Choroid plexus epithelial cell (primary cell): ENCODE results near the gene TEX12.

Experiments
- DNase-seq: peaks from one replicate; pipeline ENCODE4 v3.0.0-alpha.2; 2010; ENCODE audit warnings: low read depth
- H3K4me3 ChIP-seq: 2 replicates; pipeline ENCODE4 v1.5.1; 2011; ENCODE audit warnings: low read depth, mild to moderate bottlenecking, control low read depth, low read length, moderate library complexity
- TF ChIP-seq, protein P1 (sequence below): conservative IDR thresholded peaks from 2 replicates; pipeline ENCODE4 v1.5.1; 2011; ENCODE audit warnings: low read depth, mild to moderate bottlenecking, control low read depth, inconsistent platforms, low read length, moderate library complexity

Gene TEX12, protein sequence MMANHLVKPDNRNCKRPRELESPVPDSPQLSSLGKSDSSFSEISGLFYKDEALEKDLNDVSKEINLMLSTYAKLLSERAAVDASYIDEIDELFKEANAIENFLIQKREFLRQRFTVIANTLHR

DNA sequence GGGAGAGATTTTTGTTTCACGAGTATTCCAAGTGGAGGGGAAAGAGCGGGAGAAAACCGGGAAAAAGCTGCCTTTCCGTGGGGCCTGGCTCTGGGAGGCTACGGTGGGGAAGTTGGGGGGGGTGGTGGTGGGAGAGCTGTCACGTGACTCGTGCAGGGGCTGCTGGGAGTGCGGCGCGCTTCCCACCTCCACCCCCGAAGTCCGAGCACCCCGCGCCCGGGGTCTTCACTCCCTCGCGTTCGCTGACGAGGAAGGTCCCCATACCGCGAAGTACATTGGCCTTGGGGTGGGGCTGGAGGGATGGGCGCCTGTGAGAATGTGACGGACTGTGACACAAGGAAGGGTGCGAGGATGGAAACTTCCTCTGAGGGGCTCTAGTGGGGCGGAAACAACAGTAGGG lies at the start of gene TEX12:
Gene TEX12 (plus strand): TSS at position 228 of the 400 bp plus-strand sequence. CDS start 1,897 bp downstream, outside the sequence.
- TF ChIP-seq, protein P1, sequence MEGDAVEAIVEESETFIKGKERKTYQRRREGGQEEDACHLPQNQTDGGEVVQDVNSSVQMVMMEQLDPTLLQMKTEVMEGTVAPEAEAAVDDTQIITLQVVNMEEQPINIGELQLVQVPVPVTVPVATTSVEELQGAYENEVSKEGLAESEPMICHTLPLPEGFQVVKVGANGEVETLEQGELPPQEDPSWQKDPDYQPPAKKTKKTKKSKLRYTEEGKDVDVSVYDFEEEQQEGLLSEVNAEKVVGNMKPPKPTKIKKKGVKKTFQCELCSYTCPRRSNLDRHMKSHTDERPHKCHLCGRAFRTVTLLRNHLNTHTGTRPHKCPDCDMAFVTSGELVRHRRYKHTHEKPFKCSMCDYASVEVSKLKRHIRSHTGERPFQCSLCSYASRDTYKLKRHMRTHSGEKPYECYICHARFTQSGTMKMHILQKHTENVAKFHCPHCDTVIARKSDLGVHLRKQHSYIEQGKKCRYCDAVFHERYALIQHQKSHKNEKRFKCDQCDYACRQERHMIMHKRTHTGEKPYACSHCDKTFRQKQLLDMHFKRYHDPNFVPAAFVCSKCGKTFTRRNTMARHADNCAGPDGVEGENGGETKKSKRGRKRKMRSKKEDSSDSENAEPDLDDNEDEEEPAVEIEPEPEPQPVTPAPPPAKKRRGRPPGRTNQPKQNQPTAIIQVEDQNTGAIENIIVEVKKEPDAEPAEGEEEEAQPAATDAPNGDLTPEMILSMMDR = no peak
- DNase-seq = no peak
- H3K4me3 ChIP-seq = no peak within 1 kb of the TSS

DNA sequence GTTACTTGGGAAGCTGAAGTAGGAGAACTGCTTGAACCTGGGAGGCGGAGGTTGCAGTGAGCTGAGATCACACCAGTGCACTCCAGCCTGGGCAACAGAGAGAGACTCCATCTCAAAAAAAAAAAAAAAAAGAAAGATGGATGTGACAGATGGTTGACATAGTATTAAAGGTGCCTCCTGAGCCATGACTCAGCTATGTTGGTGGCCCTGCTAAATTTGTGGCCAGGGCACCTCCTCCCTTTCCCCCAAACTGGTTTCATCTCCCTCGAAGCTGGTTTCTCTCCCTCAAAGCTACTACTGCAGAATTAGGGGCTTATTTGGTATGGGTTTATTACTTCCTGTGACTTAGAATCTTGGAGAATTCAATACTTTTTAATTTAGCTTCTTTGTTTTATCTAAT lies 49.0 kb upstream of the TEX12 start:
- DNase-seq = no peak
- no peak overlapping the region for H3K4me3 ChIP-seq
- TF ChIP-seq, protein P1 = no peak

DNA sequence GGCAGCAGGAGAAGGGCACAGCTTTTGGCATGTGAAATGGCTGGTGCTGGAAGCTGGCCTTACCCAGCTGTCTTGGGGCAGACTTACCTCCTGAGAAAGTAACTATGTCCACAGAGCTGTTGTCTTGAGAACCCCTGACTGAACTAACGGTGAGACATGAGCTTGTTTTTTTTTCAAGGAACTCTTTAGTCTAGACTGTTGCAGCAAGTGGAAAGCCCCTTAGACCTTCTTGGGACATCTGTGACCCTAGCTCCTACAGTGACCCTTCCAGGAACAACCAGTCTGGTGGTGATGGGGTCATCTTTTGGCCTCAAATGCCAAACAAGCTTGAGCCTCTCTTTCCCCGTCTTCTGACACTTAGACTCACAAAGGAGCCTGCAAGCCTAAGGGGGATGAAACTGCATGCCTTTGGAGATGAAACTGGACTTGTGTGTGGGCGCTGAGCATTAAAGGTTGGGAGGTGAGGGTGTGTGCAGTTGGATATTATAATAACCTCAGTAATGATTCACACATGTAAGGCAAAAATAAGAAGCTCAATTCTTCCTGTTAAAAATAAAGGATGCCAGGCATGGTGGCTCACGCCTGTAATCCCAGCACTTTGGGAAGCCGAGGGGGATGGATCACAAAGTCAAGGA lies 45.1 kb upstream of the TEX12 start:
- H3K4me3 ChIP-seq = no peak overlapping the region
- DNase-seq = peak; percentile 21
- TF ChIP-seq, protein P1 = no peak

DNA sequence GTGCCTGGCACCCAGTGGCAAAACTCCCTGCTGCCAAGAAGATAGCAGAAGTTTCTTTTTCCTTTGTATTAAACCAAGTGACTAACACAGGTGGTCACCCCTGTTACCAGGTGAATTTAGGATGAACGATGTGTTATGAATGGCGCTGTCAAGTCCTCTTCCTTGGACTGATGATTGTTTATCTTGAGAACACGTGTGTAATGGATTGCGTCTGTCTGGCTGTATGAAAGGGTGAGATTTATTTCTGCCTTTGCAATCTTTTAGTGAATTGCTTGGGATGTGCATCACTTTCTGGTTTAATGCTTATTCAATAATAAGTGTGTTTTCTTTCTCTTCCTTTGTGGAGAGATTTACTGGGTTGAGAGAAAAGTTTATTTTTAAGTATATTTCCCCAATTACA lies 44.0 kb upstream of the TEX12 start:
- no peak overlapping the region for H3K4me3 ChIP-seq
- TF ChIP-seq, protein P1 = no peak
- DNase-seq = no peak

DNA sequence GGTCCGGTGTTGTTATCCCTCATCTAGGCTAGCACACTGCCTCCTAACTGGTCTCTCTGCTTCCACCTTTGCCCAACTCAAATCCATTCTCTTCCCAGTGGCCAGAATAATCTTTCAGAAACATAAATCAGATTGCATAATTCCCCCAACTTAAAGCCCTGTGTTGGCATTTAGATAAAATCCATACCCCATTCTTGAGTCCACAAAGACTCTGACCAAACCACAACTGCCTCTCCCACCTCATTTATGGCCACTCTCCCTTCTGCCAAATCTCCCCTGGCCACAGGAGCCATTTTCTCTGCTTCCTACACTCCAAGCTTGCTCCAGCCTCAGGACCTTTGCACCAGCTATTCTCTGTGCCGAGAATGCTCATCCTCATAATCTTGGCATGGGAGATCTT lies 40.1 kb upstream of the TEX12 start:
- TF ChIP-seq, protein P1 = no peak
- H3K4me3 ChIP-seq = no peak overlapping the region
- no peak for DNase-seq

DNA sequence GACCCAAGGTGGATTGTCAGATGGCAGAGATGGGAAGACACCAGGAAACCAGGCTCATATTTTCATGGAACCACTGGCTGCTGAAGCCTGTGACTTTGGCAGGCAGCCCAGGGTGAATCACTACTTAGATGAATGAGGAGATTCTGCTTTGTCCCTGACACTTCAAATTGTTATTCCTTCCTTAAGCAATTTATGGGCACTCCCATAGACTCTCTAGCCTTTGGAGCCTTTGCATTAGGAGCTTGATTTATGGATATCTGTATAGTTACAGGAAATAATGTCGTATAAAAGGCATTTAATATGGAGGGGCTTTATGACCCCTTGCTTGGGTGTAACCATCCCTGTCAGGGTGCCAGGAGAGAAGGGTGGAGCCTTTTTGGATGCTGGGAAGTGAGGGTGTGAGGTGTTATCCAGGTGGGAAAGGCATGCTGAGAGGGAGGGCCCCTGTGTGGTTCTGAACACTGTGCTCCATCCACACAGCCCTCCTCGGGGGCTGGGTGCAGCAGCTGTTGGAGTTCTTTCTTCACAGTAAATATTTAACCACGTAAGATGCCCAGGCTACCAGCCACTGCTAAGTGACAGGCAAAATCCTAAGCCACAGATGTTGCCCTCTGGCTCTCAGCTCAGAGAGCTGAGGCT lies 38.6 kb upstream of the TEX12 start:
- no peak overlapping the region for H3K4me3 ChIP-seq
- peak; percentile 76 for DNase-seq
- TF ChIP-seq, protein P1 = no peak

DNA sequence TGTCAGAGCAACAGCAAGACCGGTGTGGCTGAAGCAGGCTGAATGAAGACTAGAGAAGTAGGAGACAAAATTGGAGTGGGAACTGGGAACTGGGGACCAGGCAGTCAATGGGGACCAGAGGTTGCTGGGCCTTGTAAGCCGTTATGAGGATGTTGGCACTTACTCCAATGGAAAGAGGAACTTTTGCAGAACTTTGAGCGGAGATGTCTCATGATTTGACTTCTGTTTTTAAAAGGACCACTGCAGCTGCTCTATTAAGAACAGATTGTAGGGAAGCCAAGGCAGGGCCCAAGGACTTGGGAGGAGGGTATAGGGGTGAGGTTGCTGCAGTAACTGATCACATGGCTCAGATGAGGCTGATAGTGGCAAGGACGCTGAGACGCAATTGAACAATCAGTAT lies 37.5 kb upstream of the TEX12 start:
- TF ChIP-seq, protein P1 = no peak
- DNase-seq = no peak
- no peak overlapping the region for H3K4me3 ChIP-seq
